Measurements from ENCODE around the gene PDZRN3.

The PDZRN3 gene

DNA sequence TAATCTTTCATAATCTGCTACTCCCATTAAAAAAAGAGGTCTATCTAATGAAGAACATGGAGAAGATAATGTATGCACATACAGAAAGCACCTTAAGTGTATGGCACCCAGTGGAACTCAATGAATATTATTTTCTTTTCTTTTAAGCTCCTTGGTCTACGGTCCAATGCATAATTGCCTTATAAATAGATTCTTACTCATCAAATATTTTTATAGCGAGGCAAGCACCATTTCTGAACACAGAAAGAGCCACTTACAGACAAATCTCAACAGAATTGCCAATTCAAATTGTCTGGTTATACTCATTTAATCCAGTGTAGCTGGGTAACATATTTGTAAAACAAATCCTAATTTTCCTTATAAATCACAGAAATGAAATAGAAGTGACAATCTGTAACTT lies 6.3 kb downstream of the PDZRN3 start:
- Histone ChIP-seq H3K9ac (ENCODE audit: low read length) (no peak overlapping the region), H3K36me3 (ENCODE audit: control insufficient read depth, insufficient read depth, low read length) (no peaks in the 10 kb centered on the region), H3K27ac (ENCODE audit: low read depth, low read length) (peak overlapping the region; percentile 16), H3K27me3 (ENCODE audit: control insufficient read depth, insufficient read depth, low read length) (no peaks in the 10 kb centered on the region), H3K4me1 (ENCODE audit: control insufficient read depth, insufficient read depth, low read length) (peaks cover 53% of the 10 kb centered on the region), H3K4me3 (ENCODE audit: low read length) (no peak overlapping the region)

DNA sequence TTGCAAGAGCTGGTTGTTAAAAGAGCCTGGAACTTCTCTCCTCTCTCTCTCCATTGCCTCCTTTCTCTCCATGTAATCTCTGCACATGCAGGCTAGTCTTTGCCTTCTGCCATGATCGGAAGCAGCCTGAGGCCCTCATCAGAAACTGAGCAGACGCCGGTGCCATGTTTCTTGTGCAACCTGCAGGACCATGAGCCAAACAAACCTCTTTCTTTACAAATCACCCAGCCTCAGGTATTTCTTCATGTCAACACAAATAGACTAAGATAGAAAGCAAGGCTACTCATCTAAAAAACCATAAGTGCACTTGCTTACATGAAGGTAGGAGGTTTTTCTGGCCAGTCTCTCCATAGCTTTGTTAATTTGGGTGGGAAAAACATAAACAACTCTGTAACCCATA lies 8.7 kb downstream of the PDZRN3 start:
- Histone ChIP-seq H3K27ac (ENCODE audit: low read depth, low read length) (no peak overlapping the region), H3K9ac (ENCODE audit: low read length) (no peak overlapping the region), H3K36me3 (ENCODE audit: control insufficient read depth, insufficient read depth, low read length) (no peaks in the 10 kb centered on the region), H3K4me3 (ENCODE audit: low read length) (no peak overlapping the region), H3K4me1 (ENCODE audit: control insufficient read depth, insufficient read depth, low read length) (peaks cover 57% of the 10 kb centered on the region), H3K27me3 (ENCODE audit: control insufficient read depth, insufficient read depth, low read length) (no peaks in the 10 kb centered on the region)

GRCh38 chr3:73614419-73614818 lies 10.3 kb downstream of the PDZRN3 start:
- H3K27me3 ChIP-seq (ENCODE audit: control insufficient read depth, insufficient read depth, low read length) = no peaks in the 10 kb centered on the region
- no peak overlapping the region for H3K4me3 ChIP-seq (ENCODE audit: low read length)
- no peak overlapping the region for H3K9ac ChIP-seq (ENCODE audit: low read length)
- H3K36me3 ChIP-seq (ENCODE audit: control insufficient read depth, insufficient read depth, low read length) = no peaks in the 10 kb centered on the region
- peaks cover 60% of the 10 kb centered on the region for H3K4me1 ChIP-seq (ENCODE audit: control insufficient read depth, insufficient read depth, low read length)
- H3K27ac ChIP-seq (ENCODE audit: low read depth, low read length) = peak overlapping the region; percentile 38

- Histone ChIP-seq H3K27ac (ENCODE audit: low read depth, low read length) (no peak overlapping the region), H3K4me1 (ENCODE audit: control insufficient read depth, insufficient read depth, low read length) (peaks cover 55% of the 10 kb centered on the region), H3K36me3 (ENCODE audit: control insufficient read depth, insufficient read depth, low read length) (no peaks in the 10 kb centered on the region), H3K27me3 (ENCODE audit: control insufficient read depth, insufficient read depth, low read length) (no peaks in the 10 kb centered on the region), H3K9ac (ENCODE audit: low read length) (no peak overlapping the region), H3K4me3 (ENCODE audit: low read length) (no peak overlapping the region)
Observed at GRCh38 chr3:73611176-73611575, 13.6 kb downstream of the PDZRN3 start.

DNA sequence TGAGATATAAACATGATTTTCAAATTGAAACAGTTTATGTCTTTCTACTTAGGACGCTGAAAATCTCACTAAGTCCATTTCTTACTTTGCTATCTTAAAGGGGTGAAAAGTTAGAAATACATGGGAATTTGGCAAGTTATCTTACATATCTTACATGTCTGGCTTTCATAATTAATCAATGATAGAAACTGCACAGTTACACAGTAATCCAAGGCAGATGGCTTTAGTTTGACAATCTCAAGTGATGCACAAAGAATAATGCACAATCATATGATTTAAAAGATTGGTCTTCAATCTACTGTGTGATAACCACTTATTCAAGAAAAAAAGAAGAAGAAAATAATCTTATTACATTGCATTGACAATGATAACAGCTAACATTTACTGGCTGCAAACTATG lies 14.2 kb downstream of the PDZRN3 start:
- no peak overlapping the region for H3K9ac ChIP-seq (ENCODE audit: low read length)
- H3K36me3 ChIP-seq (ENCODE audit: control insufficient read depth, insufficient read depth, low read length) = no peaks in the 10 kb centered on the region
- H3K4me1 ChIP-seq (ENCODE audit: control insufficient read depth, insufficient read depth, low read length) = peaks cover 57% of the 10 kb centered on the region
- no peak overlapping the region for H3K27ac ChIP-seq (ENCODE audit: low read depth, low read length)
- no peaks in the 10 kb centered on the region for H3K27me3 ChIP-seq (ENCODE audit: control insufficient read depth, insufficient read depth, low read length)
- no peak overlapping the region for H3K4me3 ChIP-seq (ENCODE audit: low read length)

GRCh38 chr3:73609655-73610054 lies 15.1 kb downstream of the PDZRN3 start:
- Histone ChIP-seq H3K9ac (ENCODE audit: low read length) (no peak overlapping the region), H3K4me1 (ENCODE audit: control insufficient read depth, insufficient read depth, low read length) (peaks cover 56% of the 10 kb centered on the region), H3K27ac (ENCODE audit: low read depth, low read length) (no peak overlapping the region), H3K4me3 (ENCODE audit: low read length) (no peak overlapping the region), H3K27me3 (ENCODE audit: control insufficient read depth, insufficient read depth, low read length) (no peaks in the 10 kb centered on the region), H3K36me3 (ENCODE audit: control insufficient read depth, insufficient read depth, low read length) (no peaks in the 10 kb centered on the region)

DNA sequence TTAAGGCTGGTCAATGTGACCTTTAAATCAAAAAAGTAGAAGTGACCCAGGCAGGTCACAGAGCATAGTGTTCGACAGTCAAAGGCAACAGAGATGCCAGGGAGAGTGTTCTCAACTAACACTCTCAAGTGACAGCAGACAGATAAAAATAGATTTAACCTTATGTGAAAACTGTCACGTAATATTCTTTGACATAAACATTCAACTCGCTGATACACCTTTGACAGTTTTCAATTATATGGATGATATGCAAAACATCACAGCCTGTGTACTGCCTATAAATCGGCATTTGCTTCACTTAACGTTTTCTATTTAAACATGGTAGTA lies 15.5 kb downstream of the PDZRN3 start:
- H3K27ac ChIP-seq (ENCODE audit: low read depth, low read length) = peak overlapping the region; percentile 55
- no peaks in the 10 kb centered on the region for H3K36me3 ChIP-seq (ENCODE audit: control insufficient read depth, insufficient read depth, low read length)
- H3K4me1 ChIP-seq (ENCODE audit: control insufficient read depth, insufficient read depth, low read length) = peaks cover 54% of the 10 kb centered on the region
- no peaks in the 10 kb centered on the region for H3K27me3 ChIP-seq (ENCODE audit: control insufficient read depth, insufficient read depth, low read length)
- H3K4me3 ChIP-seq (ENCODE audit: low read length) = no peak overlapping the region
- H3K9ac ChIP-seq (ENCODE audit: low read length) = no peak overlapping the region

- no peaks in the 10 kb centered on the region for H3K36me3 ChIP-seq (ENCODE audit: control insufficient read depth, insufficient read depth, low read length)
- peak overlapping the region; percentile 55 for H3K27ac ChIP-seq (ENCODE audit: low read depth, low read length)
- H3K4me3 ChIP-seq (ENCODE audit: low read length) = no peak overlapping the region
- peaks cover 55% of the 10 kb centered on the region for H3K4me1 ChIP-seq (ENCODE audit: control insufficient read depth, insufficient read depth, low read length)
- no peak overlapping the region for H3K9ac ChIP-seq (ENCODE audit: low read length)
- no peaks in the 10 kb centered on the region for H3K27me3 ChIP-seq (ENCODE audit: control insufficient read depth, insufficient read depth, low read length)
Observed at GRCh38 chr3:73608456-73609314, 16.1 kb downstream of the PDZRN3 start.

DNA sequence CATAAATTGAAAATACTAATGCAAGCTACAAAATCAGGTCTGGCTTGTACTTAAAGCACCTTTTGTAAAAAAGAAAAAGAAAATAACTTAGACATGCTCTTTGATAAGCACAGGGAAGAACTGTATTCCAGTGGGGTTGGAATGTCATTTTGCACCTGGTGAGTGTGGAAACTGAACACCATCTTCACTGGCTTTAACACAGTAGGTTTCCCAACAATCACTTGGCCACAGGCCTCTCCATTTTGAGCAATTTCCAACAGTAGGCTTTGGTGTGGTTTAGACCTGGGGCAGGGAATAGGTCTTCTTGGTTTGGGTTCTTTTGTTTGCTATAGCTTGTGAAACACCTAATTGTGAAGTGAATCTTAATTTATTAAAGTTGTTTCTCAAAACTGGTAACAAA lies 18.9 kb downstream of the PDZRN3 start:
- Histone ChIP-seq H3K4me1 (ENCODE audit: control insufficient read depth, insufficient read depth, low read length) (peaks cover 66% of the 10 kb centered on the region), H3K4me3 (ENCODE audit: low read length) (no peak overlapping the region), H3K9ac (ENCODE audit: low read length) (no peak overlapping the region), H3K36me3 (ENCODE audit: control insufficient read depth, insufficient read depth, low read length) (no peaks in the 10 kb centered on the region), H3K27me3 (ENCODE audit: control insufficient read depth, insufficient read depth, low read length) (no peaks in the 10 kb centered on the region), H3K27ac (ENCODE audit: low read depth, low read length) (peak overlapping the region; percentile 33)

GRCh38 chr3:73605412-73605811 lies 19.3 kb downstream of the PDZRN3 start:
- H3K9ac ChIP-seq (ENCODE audit: low read length) = no peak overlapping the region
- no peaks in the 10 kb centered on the region for H3K27me3 ChIP-seq (ENCODE audit: control insufficient read depth, insufficient read depth, low read length)
- no peaks in the 10 kb centered on the region for H3K36me3 ChIP-seq (ENCODE audit: control insufficient read depth, insufficient read depth, low read length)
- H3K4me1 ChIP-seq (ENCODE audit: control insufficient read depth, insufficient read depth, low read length) = peaks cover 66% of the 10 kb centered on the region
- H3K4me3 ChIP-seq (ENCODE audit: low read length) = no peak overlapping the region
- H3K27ac ChIP-seq (ENCODE audit: low read depth, low read length) = peak overlapping the region; percentile 36

DNA sequence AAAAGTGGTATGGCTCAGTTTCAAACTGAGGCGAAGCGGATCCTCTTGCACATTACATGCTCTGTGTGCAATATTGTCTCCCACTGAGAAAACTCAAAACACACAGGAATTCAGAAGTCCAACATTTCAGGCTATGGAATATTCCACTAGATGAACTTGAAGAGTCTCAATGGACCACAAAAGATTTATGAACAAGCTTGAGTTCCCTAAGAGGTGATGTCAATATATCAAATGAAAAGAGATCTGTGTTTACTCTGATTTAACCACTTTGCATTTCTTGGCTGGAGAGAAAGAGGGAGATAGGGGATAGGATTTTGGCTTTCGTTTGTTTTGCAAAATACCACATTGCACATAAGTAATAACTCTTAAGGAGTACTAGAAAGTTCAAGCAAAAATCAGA lies 20.3 kb downstream of the PDZRN3 start:
- Histone ChIP-seq H3K27ac (ENCODE audit: low read depth, low read length) (no peak overlapping the region), H3K36me3 (ENCODE audit: control insufficient read depth, insufficient read depth, low read length) (no peaks in the 10 kb centered on the region), H3K27me3 (ENCODE audit: control insufficient read depth, insufficient read depth, low read length) (no peaks in the 10 kb centered on the region), H3K4me3 (ENCODE audit: low read length) (no peak overlapping the region), H3K4me1 (ENCODE audit: control insufficient read depth, insufficient read depth, low read length) (peaks cover 63% of the 10 kb centered on the region), H3K9ac (ENCODE audit: low read length) (no peak overlapping the region)

GRCh38 chr3:73603762-73604171 lies 21.0 kb downstream of the PDZRN3 start:
- Histone ChIP-seq H3K27me3 (ENCODE audit: control insufficient read depth, insufficient read depth, low read length) (no peaks in the 10 kb centered on the region), H3K9ac (ENCODE audit: low read length) (no peak overlapping the region), H3K27ac (ENCODE audit: low read depth, low read length) (peak overlapping the region; percentile 24), H3K36me3 (ENCODE audit: control insufficient read depth, insufficient read depth, low read length) (no peaks in the 10 kb centered on the region), H3K4me3 (ENCODE audit: low read length) (peak overlapping the region; percentile 38), H3K4me1 (ENCODE audit: control insufficient read depth, insufficient read depth, low read length) (peaks cover 62% of the 10 kb centered on the region)

DNA sequence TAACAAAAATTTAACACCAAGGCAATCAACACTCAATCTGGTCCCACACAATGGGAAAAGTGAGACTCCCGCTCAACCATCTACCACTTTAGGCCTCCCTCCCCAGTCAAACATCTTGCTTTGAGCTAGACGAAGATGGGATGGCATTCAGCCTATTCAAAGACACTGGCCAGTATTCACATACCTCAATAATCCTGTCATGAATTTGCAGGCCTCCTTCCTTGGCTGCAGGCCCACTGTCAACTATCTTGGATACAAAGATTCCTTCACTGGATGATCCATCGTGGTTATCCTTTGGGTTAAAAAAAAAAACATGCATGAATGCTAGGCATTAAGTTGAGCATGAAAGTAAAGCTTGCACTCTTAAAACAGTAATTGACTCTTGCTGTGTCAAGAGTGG lies 22.6 kb downstream of the PDZRN3 start:
- Histone ChIP-seq H3K4me3 (ENCODE audit: low read length) (no peak overlapping the region), H3K36me3 (ENCODE audit: control insufficient read depth, insufficient read depth, low read length) (no peaks in the 10 kb centered on the region), H3K27ac (ENCODE audit: low read depth, low read length) (peak overlapping the region; percentile 60), H3K27me3 (ENCODE audit: control insufficient read depth, insufficient read depth, low read length) (no peaks in the 10 kb centered on the region), H3K9ac (ENCODE audit: low read length) (no peak overlapping the region), H3K4me1 (ENCODE audit: control insufficient read depth, insufficient read depth, low read length) (peaks cover 71% of the 10 kb centered on the region)
